ENCODE results near the gene IVNS1ABP. TPM values are rescaled to one million over a fixed set of nuclear protein-coding genes. Genes with fewer than 3 reads are reported as not detected.

The IVNS1ABP gene
- total RNA-seq, 1 donor from 2014 or later = 88.6 TPM

DNA sequence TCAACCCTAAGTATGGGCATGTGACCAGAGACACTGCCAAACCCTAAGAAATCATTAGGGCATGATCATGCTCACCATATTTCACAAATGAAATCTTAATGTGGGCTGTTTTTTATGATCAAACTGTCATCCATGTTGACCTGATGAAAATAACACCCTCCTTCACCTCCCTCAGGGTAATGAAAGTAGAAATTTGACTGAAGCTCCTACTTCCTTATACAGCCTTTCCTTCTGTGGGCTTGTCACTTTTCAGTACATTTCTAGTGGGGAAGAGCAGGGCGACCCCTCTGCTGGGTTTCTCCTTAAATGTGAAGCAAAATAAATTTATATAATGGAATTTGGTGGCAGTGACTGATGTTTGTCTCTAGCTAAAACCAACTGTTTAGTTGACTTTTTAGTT lies 25.9 kb downstream of the IVNS1ABP start:
- Histone ChIP-seq H3K4me1 (no peaks in the 10 kb centered on the region), H3K9me3 (no peaks in the 10 kb centered on the region), H3K36me3 (peaks cover 21% of the 10 kb centered on the region), H3K27me3 (no peaks in the 10 kb centered on the region), H3K27ac (no peak overlapping the region), H3K4me3 (no peak overlapping the region)
- ATAC-seq (no peak), DNase-seq (no peak)
- intact Hi-C loops (cut with DNase I) = no loop called here
- no peak for TF ChIP-seq CTCF (IDR thresholded peaks at IDR 0.05)

GRCh38 chr1:185289880-185290279 lies 27.2 kb downstream of the IVNS1ABP start:
- no peak for ATAC-seq
- intact Hi-C loops (cut with DNase I) = no loop called here
- DNase-seq = no peak

GRCh38 chr1:185288435-185288834 lies 28.6 kb downstream of the IVNS1ABP start:
- DNase-seq (no peak), ATAC-seq (no peak)
- TF ChIP-seq CTCF (IDR thresholded peaks at IDR 0.05) = no peak
- H3K9me3 ChIP-seq = no peaks in the 10 kb centered on the region
- intact Hi-C loops (cut with DNase I) = no loop called here
- H3K36me3 ChIP-seq = no peaks in the 10 kb centered on the region
- no peaks in the 10 kb centered on the region for H3K27me3 ChIP-seq
- no peak overlapping the region for H3K4me3 ChIP-seq
- H3K27ac ChIP-seq = no peak overlapping the region
- H3K4me1 ChIP-seq = no peaks in the 10 kb centered on the region

More at GRCh38 chr1:185289880-185290279, 27.2 kb downstream of the IVNS1ABP start:
- H3K36me3 ChIP-seq = peaks cover 9% of the 10 kb centered on the region
- H3K27ac ChIP-seq = no peak overlapping the region
- H3K9me3 ChIP-seq = no peaks in the 10 kb centered on the region
- no peaks in the 10 kb centered on the region for H3K27me3 ChIP-seq
- no peak overlapping the region for H3K4me3 ChIP-seq
- H3K4me1 ChIP-seq = no peaks in the 10 kb centered on the region
- TF ChIP-seq CTCF (IDR thresholded peaks at IDR 0.05) = no peak

DNA sequence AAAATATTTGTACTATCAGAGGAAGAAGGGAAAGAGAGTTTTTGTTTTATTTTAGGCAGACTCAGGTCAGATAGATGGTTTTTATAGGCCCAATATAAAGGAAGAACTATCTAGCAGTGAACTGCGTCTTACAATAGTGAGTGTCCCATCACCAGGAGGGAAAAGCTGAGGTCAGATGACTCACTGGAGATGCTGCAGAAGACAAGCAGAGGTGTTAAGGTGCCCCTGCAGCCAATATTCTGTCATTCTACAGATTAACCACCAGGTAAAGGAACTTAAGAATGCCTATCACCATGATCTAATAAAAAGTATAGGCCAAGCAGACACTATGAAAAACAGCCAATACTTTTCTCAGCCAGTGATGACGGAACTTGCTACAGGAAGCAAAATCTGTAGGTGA lies 29.6 kb downstream of the IVNS1ABP start:
- H3K27me3 ChIP-seq = no peaks in the 10 kb centered on the region
- no peaks in the 10 kb centered on the region for H3K9me3 ChIP-seq
- intact Hi-C loops (cut with DNase I) = no loop called here
- no peak for DNase-seq
- H3K4me3 ChIP-seq = no peak overlapping the region
- no peak for TF ChIP-seq CTCF (IDR thresholded peaks at IDR 0.05)
- no peak overlapping the region for H3K27ac ChIP-seq
- H3K36me3 ChIP-seq = no peaks in the 10 kb centered on the region
- H3K4me1 ChIP-seq = no peaks in the 10 kb centered on the region
- ATAC-seq = no peak

DNA sequence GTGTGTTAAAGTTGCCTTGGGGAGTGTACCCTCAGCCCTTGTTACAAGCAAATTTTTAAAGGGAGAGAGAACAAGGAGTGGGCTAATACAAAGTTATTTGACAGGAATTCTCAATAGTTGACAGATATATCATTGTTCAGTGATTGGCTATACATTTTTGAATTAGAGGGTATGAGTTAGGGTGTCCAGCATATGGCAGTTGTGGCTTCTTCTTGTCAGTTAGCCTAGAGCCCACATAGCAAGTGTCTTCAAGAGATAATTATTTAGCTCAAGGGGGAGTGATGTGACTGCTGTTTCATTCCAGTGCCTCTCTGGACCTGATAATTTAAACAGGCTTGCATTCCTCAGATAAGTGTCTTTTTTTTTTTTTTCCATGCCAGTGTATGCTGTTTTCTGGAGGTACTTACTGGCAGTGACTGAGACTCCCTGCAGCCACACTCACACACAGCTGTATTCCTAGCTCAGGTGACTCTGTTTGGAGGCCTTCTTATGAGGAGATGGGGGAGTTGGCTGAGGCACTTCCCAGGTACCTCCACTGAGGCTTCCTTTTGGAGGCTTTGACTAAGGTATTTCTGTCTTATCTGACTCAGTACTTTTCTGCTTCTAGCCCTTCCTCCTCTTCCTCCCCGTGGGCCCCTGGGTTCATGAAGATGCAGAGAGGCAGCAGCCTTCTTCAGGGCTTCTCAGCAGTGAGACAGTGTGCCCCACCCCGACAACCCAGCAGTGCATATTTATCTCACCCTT lies 32.3 kb downstream of the IVNS1ABP start:
- intact Hi-C loops (cut with DNase I) = no loop called here
- Histone ChIP-seq H3K27me3 (no peaks in the 10 kb centered on the region), H3K4me1 (no peaks in the 10 kb centered on the region), H3K4me3 (no peak overlapping the region), H3K27ac (no peak overlapping the region), H3K9me3 (no peaks in the 10 kb centered on the region), H3K36me3 (no peaks in the 10 kb centered on the region)
- DNase-seq = no peak
- TF ChIP-seq CTCF (IDR thresholded peaks at IDR 0.05) = no peak
- peak; percentile 22 for ATAC-seq
